Activated naive CD4-positive, alpha-beta T cell treated with anti-CD3 and anti-CD28 coated beads, Interleukin-2, amount 50 U/mL, for 24 hours (primary cell): ENCODE data around the gene LMF1.

ENCODE experiments used
- H3K27ac Mint-ChIP-seq: one replicate; pipeline ENCODE4 v1.8.0; 2021; ENCODE audit warnings: mild to moderate bottlenecking, mixed read lengths
- H3K27me3 Mint-ChIP-seq: one replicate; pipeline ENCODE4 v1.8.0; 2021; ENCODE audit warnings: mixed read lengths
- H3K36me3 Mint-ChIP-seq: one replicate; pipeline ENCODE4 v1.8.0; 2021; ENCODE audit warnings: mixed read lengths
- H3K4me1 Mint-ChIP-seq: one replicate; pipeline ENCODE4 v1.8.0; 2021; ENCODE audit warnings: mixed read lengths
- H3K4me3 Mint-ChIP-seq: one replicate; pipeline ENCODE4 v1.8.0; 2021; ENCODE audit warnings: mild to moderate bottlenecking, mixed read lengths
- H3K9me3 Mint-ChIP-seq: one replicate; pipeline ENCODE4 v1.8.0; 2021; ENCODE audit warnings: mixed read lengths

The LMF1 gene

GRCh38 chr16:970766-971581 lies at the start of gene LMF1:
LMF1 (minus strand) TSS chr16:970984; CDS start chr16:970980, 4 bp downstream.
- Mint-ChIP-seq H3K36me3 (peaks cover 2% of the 10 kb centered on the region), H3K4me1 (peaks cover 23% of the 10 kb centered on the region), H3K9me3 (no peaks in the 10 kb centered on the region), H3K4me3 (peak within 1 kb of the TSS; percentile 80), H3K27ac (peak within 1 kb of the TSS; percentile 83), H3K27me3 (no peaks in the 10 kb centered on the region)

- Mint-ChIP-seq H3K4me3 (no peak overlapping the region), H3K27ac (no peak overlapping the region), H3K36me3 (no peaks in the 10 kb centered on the region), H3K4me1 (no peaks in the 10 kb centered on the region), H3K9me3 (no peaks in the 10 kb centered on the region), H3K27me3 (no peaks in the 10 kb centered on the region)
Observed at GRCh38 chr16:1020091-1020399, 49.3 kb upstream of the LMF1 start.

- Mint-ChIP-seq H3K27ac (no peak overlapping the region), H3K36me3 (no peaks in the 10 kb centered on the region), H3K27me3 (no peaks in the 10 kb centered on the region), H3K4me3 (no peak overlapping the region), H3K4me1 (no peaks in the 10 kb centered on the region), H3K9me3 (no peaks in the 10 kb centered on the region)
Observed at GRCh38 chr16:1019231-1020090, 48.7 kb upstream of the LMF1 start.

GRCh38 chr16:1018447-1019198 lies 47.8 kb upstream of the LMF1 start:
- H3K4me3 Mint-ChIP-seq = no peak overlapping the region

GRCh38 chr16:1014771-1015495 lies 44.1 kb upstream of the LMF1 start:
- H3K27me3 Mint-ChIP-seq = no peaks in the 10 kb centered on the region
- H3K36me3 Mint-ChIP-seq = no peaks in the 10 kb centered on the region
- H3K27ac Mint-ChIP-seq = no peak overlapping the region
- H3K9me3 Mint-ChIP-seq = no peaks in the 10 kb centered on the region
- no peaks in the 10 kb centered on the region for H3K4me1 Mint-ChIP-seq
- no peak overlapping the region for H3K4me3 Mint-ChIP-seq

More at GRCh38 chr16:1018447-1019198, 47.8 kb upstream of the LMF1 start:
- Mint-ChIP-seq H3K27ac (no peak overlapping the region), H3K4me1 (no peaks in the 10 kb centered on the region), H3K36me3 (no peaks in the 10 kb centered on the region), H3K27me3 (no peaks in the 10 kb centered on the region), H3K9me3 (no peaks in the 10 kb centered on the region)

GRCh38 chr16:1014221-1014620 lies 43.4 kb upstream of the LMF1 start:
- no peaks in the 10 kb centered on the region for H3K36me3 Mint-ChIP-seq
- peaks cover 3% of the 10 kb centered on the region for H3K4me1 Mint-ChIP-seq
- H3K4me3 Mint-ChIP-seq = no peak overlapping the region
- H3K27ac Mint-ChIP-seq = no peak overlapping the region
- H3K27me3 Mint-ChIP-seq = no peaks in the 10 kb centered on the region
- H3K9me3 Mint-ChIP-seq = no peaks in the 10 kb centered on the region

GRCh38 chr16:1013593-1013900 lies 42.8 kb upstream of the LMF1 start:
- H3K27ac Mint-ChIP-seq = no peak overlapping the region
- peaks cover 10% of the 10 kb centered on the region for H3K4me1 Mint-ChIP-seq
- no peaks in the 10 kb centered on the region for H3K9me3 Mint-ChIP-seq
- no peak overlapping the region for H3K4me3 Mint-ChIP-seq
- H3K36me3 Mint-ChIP-seq = no peaks in the 10 kb centered on the region
- H3K27me3 Mint-ChIP-seq = no peaks in the 10 kb centered on the region

- Mint-ChIP-seq H3K27me3 (no peaks in the 10 kb centered on the region), H3K27ac (no peak overlapping the region), H3K36me3 (no peaks in the 10 kb centered on the region), H3K4me3 (no peak overlapping the region), H3K9me3 (no peaks in the 10 kb centered on the region), H3K4me1 (peaks cover 10% of the 10 kb centered on the region)
Observed at GRCh38 chr16:1012722-1013592, 42.2 kb upstream of the LMF1 start.

- H3K27ac Mint-ChIP-seq = no peak overlapping the region
Observed at GRCh38 chr16:1012135-1012534, 41.4 kb upstream of the LMF1 start.

GRCh38 chr16:1011316-1012082 lies 40.7 kb upstream of the LMF1 start:
- peaks cover 10% of the 10 kb centered on the region for H3K4me1 Mint-ChIP-seq
- no peaks in the 10 kb centered on the region for H3K27me3 Mint-ChIP-seq
- no peaks in the 10 kb centered on the region for H3K36me3 Mint-ChIP-seq
- H3K27ac Mint-ChIP-seq = no peak overlapping the region
- no peaks in the 10 kb centered on the region for H3K9me3 Mint-ChIP-seq
- H3K4me3 Mint-ChIP-seq = no peak overlapping the region

More at GRCh38 chr16:1012135-1012534, 41.4 kb upstream of the LMF1 start:
- Mint-ChIP-seq H3K4me1 (peaks cover 10% of the 10 kb centered on the region), H3K27me3 (no peaks in the 10 kb centered on the region), H3K9me3 (no peaks in the 10 kb centered on the region), H3K36me3 (no peaks in the 10 kb centered on the region), H3K4me3 (no peak overlapping the region)

- Mint-ChIP-seq H3K36me3 (no peaks in the 10 kb centered on the region), H3K4me3 (no peak overlapping the region), H3K27ac (no peak overlapping the region), H3K27me3 (no peaks in the 10 kb centered on the region), H3K4me1 (peaks cover 15% of the 10 kb centered on the region), H3K9me3 (no peaks in the 10 kb centered on the region)
Observed at GRCh38 chr16:1010815-1011214, 40.0 kb upstream of the LMF1 start.

GRCh38 chr16:1010251-1010650 lies 39.5 kb upstream of the LMF1 start:
- H3K4me3 Mint-ChIP-seq = no peak overlapping the region
- no peak overlapping the region for H3K27ac Mint-ChIP-seq
- H3K36me3 Mint-ChIP-seq = no peaks in the 10 kb centered on the region
- H3K4me1 Mint-ChIP-seq = peaks cover 21% of the 10 kb centered on the region
- H3K9me3 Mint-ChIP-seq = no peaks in the 10 kb centered on the region
- H3K27me3 Mint-ChIP-seq = no peaks in the 10 kb centered on the region

- no peak overlapping the region for H3K27ac Mint-ChIP-seq
- H3K9me3 Mint-ChIP-seq = no peaks in the 10 kb centered on the region
- H3K4me3 Mint-ChIP-seq = no peak overlapping the region
- no peaks in the 10 kb centered on the region for H3K27me3 Mint-ChIP-seq
- H3K4me1 Mint-ChIP-seq = peaks cover 22% of the 10 kb centered on the region
- no peaks in the 10 kb centered on the region for H3K36me3 Mint-ChIP-seq
Observed at GRCh38 chr16:1009358-1010150, 38.8 kb upstream of the LMF1 start.
